SK-N-SH treated with all-trans-retinoic acid at 6 μM for 48 hours (cell line): ENCODE data around the gene ZNF107.

Experiments
- ATAC-seq: fragments of 200-7000 bp; cut with Tn5 transposase; 3 replicates; pipeline ENCODE4 v1.9.1; 2020; ENCODE audit warnings: mild to moderate bottlenecking, moderate library complexity
- BACH2 ChIP-seq: fragments of 250-450 bp; sonication (Bioruptor Pico); IDR thresholded peaks from 2 replicates; pipeline ENCODE4 v1.9.0; 2021; ENCODE audit warnings: mild to moderate bottlenecking, borderline replicate concordance
- CREB5 ChIP-seq: fragments of 250-450 bp; sonication (Bioruptor Pico); IDR thresholded peaks from 2 replicates; pipeline ENCODE4 v1.5.1; 2020; ENCODE audit warnings: low read depth, mild to moderate bottlenecking, moderate library complexity
- CSDC2 ChIP-seq: fragments of 250-450 bp; sonication (Bioruptor Pico); IDR thresholded peaks from 2 replicates; pipeline ENCODE4 v1.5.0; 2020; ENCODE audit warnings: mild to moderate bottlenecking, moderate library complexity
- CSRNP3 ChIP-seq: fragments of 250-450 bp; sonication (Bioruptor Pico); IDR thresholded peaks from 2 replicates; pipeline ENCODE4 v1.5.1; 2021; ENCODE audit warnings: mild to moderate bottlenecking, moderate library complexity
- ESRRG ChIP-seq: fragments of 250-450 bp; sonication (Bioruptor Pico); IDR thresholded peaks from 2 replicates; pipeline ENCODE4 v1.6.1; 2021; ENCODE audit warnings: mild to moderate bottlenecking
- GLIS3 ChIP-seq: fragments of 250-450 bp; sonication (Bioruptor Pico); IDR thresholded peaks from 2 replicates; pipeline ENCODE4 v1.5.0; 2020; ENCODE audit warnings: mild to moderate bottlenecking, moderate library complexity
- ISL1 ChIP-seq: fragments of 250-450 bp; sonication (Bioruptor Pico); IDR thresholded peaks from 2 replicates; pipeline ENCODE4 v2.1.2; 2022; ENCODE audit warnings: mild to moderate bottlenecking, moderate library complexity
- OSR1 ChIP-seq: fragments of 250-450 bp; sonication (Bioruptor Pico); IDR thresholded peaks from 2 replicates; pipeline ENCODE4 v1.8.0; 2022; ENCODE audit warnings: moderate library complexity, mild to moderate bottlenecking, inconsistent platforms
- PATZ1 ChIP-seq: fragments of 250-450 bp; sonication (Bioruptor Pico); IDR thresholded peaks from 2 replicates; pipeline ENCODE4 v1.8.0; 2020; ENCODE audit warnings: mild to moderate bottlenecking, moderate library complexity, borderline replicate concordance
- POU6F1 ChIP-seq: fragments of 250-450 bp; sonication (Bioruptor Pico); IDR thresholded peaks from 2 replicates; pipeline ENCODE4 v1.8.0; 2021; ENCODE audit warnings: low read depth, mild to moderate bottlenecking, moderate library complexity, borderline replicate concordance
- PPARA ChIP-seq: fragments of 250-450 bp; sonication (Bioruptor Pico); IDR thresholded peaks from 2 replicates; pipeline ENCODE4 v1.5.0; 2020; ENCODE audit warnings: mild to moderate bottlenecking, borderline replicate concordance
- RARB ChIP-seq: fragments of 250-450 bp; sonication (Bioruptor Pico); IDR thresholded peaks from 2 replicates; pipeline ENCODE4 v1.8.0; 2021; ENCODE audit warnings: mild to moderate bottlenecking, moderate library complexity
- SNAI2 ChIP-seq: fragments of 250-450 bp; sonication (Bioruptor Pico); IDR thresholded peaks from 2 replicates; pipeline ENCODE4 v1.5.0; 2020; ENCODE audit warnings: mild to moderate bottlenecking, moderate library complexity
- TCF4 ChIP-seq: fragments of 250-450 bp; sonication (Bioruptor Pico); IDR thresholded peaks from 2 replicates; pipeline ENCODE4 v1.8.0; 2021; ENCODE audit warnings: mild to moderate bottlenecking, moderate library complexity, borderline replicate concordance
- TOX ChIP-seq: fragments of 250-450 bp; sonication (Bioruptor Pico); IDR thresholded peaks from 2 replicates; pipeline ENCODE4 v1.8.0; 2021; ENCODE audit warnings: mild to moderate bottlenecking, moderate library complexity, borderline replicate concordance
- TSHZ2 ChIP-seq: fragments of 250-450 bp; sonication (Bioruptor Pico); IDR thresholded peaks from 2 replicates; pipeline ENCODE4 v1.5.0; 2020; ENCODE audit warnings: mild to moderate bottlenecking, moderate library complexity
- ZC3H10 ChIP-seq: fragments of 250-450 bp; sonication (Bioruptor Pico); IDR thresholded peaks from 2 replicates; pipeline ENCODE4 v1.5.1; 2021; ENCODE audit warnings: mild to moderate bottlenecking, moderate library complexity
- ZFP30 ChIP-seq: fragments of 450-650 bp; formaldehyde crosslinking; IDR thresholded peaks from 2 replicates; pipeline ENCODE4 v1.5.0; 2022; ENCODE audit warnings: mild to moderate bottlenecking, moderate library complexity
- ZNF565 ChIP-seq: fragments of 450-650 bp; formaldehyde crosslinking; conservative IDR thresholded peaks from 2 replicates; pipeline ENCODE4 v1.5.0; 2020; ENCODE audit warnings: low read depth, mild to moderate bottlenecking, moderate library complexity
- ZNF70 ChIP-seq: fragments of 450-650 bp; formaldehyde crosslinking; IDR thresholded peaks from 2 replicates; pipeline ENCODE4 v1.5.0; 2020; ENCODE audit warnings: mild to moderate bottlenecking, moderate library complexity
- ZNF8 ChIP-seq: fragments of 450-650 bp; formaldehyde crosslinking; IDR thresholded peaks from 2 replicates; pipeline ENCODE4 v1.5.0; 2020; ENCODE audit warnings: mild to moderate bottlenecking, moderate library complexity

Gene ZNF107

GRCh38 chr7:64636386-64636785, 29.5 kb upstream of the ZNF107 start:
- TF ChIP-seq TCF4 (CRISPR knock-in tag) = no peak
- no peak for ATAC-seq

GRCh38 chr7:64637521-64638445, 28.1 kb upstream of the ZNF107 start:
- no peak for ATAC-seq
- no peak for TF ChIP-seq PPARA (CRISPR knock-in tag)
- no peak for TF ChIP-seq PATZ1 (CRISPR knock-in tag)
- no peak for TF ChIP-seq CSRNP3 (CRISPR knock-in tag)
- no peak for TF ChIP-seq GLIS3 (CRISPR knock-in tag)
- TF ChIP-seq ZNF565 (CRISPR knock-in tag) = no peak
- no peak for TF ChIP-seq ZNF8 (CRISPR knock-in tag)
- no peak for TF ChIP-seq OSR1 (CRISPR knock-in tag)
- TF ChIP-seq ISL1 (CRISPR knock-in tag) = no peak
- no peak for TF ChIP-seq RARB (CRISPR knock-in tag)

- no peak for ATAC-seq
- TF ChIP-seq OSR1 (CRISPR knock-in tag) (no peak), SNAI2 (CRISPR knock-in tag) (no peak), ESRRG (CRISPR knock-in tag) (no peak), TOX (CRISPR knock-in tag) (no peak), ZFP30 (no peak), TSHZ2 (CRISPR knock-in tag) (no peak), ISL1 (CRISPR knock-in tag) (no peak), TCF4 (CRISPR knock-in tag) (no peak), CSDC2 (no peak), ZC3H10 (CRISPR knock-in tag) (no peak), POU6F1 (CRISPR knock-in tag) (no peak), GLIS3 (CRISPR knock-in tag) (no peak), PPARA (CRISPR knock-in tag) (no peak), ZNF70 (CRISPR knock-in tag) (no peak), PATZ1 (CRISPR knock-in tag) (no peak), ZNF565 (CRISPR knock-in tag) (no peak), CSRNP3 (CRISPR knock-in tag) (no peak), BACH2 (no peak), CREB5 (CRISPR knock-in tag) (no peak)
Observed at GRCh38 chr7:64638822-64639221, 27.1 kb upstream of the ZNF107 start.
